Esophagus squamous epithelium (tissue), 4 donors: Measurements from ENCODE around the gene YARS1.

ENCODE experiments used
- POLR2A ChIP-seq, 4 donors: fragments of 450-650 bp; IDR thresholded peaks; one replicate each; pipeline ENCODE4 v1.6.1; 2017; ENCODE audit warnings: antibody characterized with exemption in 4 of 4, mild to moderate bottlenecking in 4 of 4, moderate library complexity in 3 of 4
- TF ChIP-seq, protein P1 (sequence below), 6 experiments: fragments of 450-650 bp in 4 of 6; fragments of 200-600 bp in 2 of 6; sonication (generic) in 2 of 6; IDR thresholded peaks; one replicate each; pipeline ENCODE4 v1.5.1; 2016 to 2019; ENCODE audit warnings: antibody characterized with exemption in 6 of 6, mild to moderate bottlenecking in 4 of 6, moderate library complexity in 4 of 6

DNA sequence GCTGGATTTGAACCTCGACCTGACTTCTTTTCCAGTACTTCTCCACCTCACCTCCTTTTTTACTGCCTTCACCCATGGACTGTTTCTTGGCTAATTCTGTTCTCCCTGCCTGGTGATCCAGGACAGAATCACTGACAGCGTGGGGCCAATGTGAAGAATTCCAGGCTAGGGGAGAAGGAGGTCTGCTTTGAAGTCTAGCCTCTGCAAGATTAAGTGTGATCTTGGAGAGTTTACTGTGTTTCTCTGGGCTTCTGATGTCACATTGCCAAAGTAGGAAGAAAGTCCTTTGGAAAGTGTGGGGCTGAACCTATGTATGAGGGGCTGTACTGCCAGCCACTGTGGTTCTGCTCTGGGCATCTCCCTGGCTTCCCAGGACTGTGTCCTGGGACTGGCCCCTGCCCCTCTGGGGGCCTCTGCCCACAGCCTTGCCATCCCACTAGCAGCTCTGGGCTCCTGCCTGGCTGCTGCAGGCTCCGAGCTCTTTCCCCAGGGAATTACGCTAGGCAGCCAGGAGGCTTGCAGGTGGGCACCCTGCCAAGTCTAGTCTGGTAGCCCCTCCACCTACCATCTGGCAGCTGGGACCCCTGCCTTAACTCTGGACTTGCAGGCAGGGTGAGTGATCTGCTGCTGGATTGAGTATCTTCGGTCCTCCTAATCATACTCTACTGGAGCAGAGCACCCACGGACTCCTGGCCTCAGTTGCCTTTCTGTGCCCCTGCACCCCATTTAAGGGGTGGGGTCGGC, 52.2 kb downstream of the YARS1 start:
- TF ChIP-seq, protein P1, sequence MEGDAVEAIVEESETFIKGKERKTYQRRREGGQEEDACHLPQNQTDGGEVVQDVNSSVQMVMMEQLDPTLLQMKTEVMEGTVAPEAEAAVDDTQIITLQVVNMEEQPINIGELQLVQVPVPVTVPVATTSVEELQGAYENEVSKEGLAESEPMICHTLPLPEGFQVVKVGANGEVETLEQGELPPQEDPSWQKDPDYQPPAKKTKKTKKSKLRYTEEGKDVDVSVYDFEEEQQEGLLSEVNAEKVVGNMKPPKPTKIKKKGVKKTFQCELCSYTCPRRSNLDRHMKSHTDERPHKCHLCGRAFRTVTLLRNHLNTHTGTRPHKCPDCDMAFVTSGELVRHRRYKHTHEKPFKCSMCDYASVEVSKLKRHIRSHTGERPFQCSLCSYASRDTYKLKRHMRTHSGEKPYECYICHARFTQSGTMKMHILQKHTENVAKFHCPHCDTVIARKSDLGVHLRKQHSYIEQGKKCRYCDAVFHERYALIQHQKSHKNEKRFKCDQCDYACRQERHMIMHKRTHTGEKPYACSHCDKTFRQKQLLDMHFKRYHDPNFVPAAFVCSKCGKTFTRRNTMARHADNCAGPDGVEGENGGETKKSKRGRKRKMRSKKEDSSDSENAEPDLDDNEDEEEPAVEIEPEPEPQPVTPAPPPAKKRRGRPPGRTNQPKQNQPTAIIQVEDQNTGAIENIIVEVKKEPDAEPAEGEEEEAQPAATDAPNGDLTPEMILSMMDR (IDR thresholded peaks at IDR 0.05): no peak
- no peak for TF ChIP-seq POLR2A (IDR thresholded peaks at IDR 0.05)
